GM21737 (cell line): ENCODE results near the gene PWP2.
"Not testable (repeated sequence)": the region's sequence is repeated elsewhere in the genome, so short reads cannot be mapped to it uniquely, and the experiment has no call there.

Source experiments
- ATAC-seq: cut with Tn5 transposase; IDR thresholded peaks from one replicate; pipeline ENCODE4 v1.9.1; 2021; ENCODE audit warnings: mild to moderate bottlenecking, moderate library complexity; ENCODE audit not compliant: unreplicated experiment

PWP2 gene

DNA sequence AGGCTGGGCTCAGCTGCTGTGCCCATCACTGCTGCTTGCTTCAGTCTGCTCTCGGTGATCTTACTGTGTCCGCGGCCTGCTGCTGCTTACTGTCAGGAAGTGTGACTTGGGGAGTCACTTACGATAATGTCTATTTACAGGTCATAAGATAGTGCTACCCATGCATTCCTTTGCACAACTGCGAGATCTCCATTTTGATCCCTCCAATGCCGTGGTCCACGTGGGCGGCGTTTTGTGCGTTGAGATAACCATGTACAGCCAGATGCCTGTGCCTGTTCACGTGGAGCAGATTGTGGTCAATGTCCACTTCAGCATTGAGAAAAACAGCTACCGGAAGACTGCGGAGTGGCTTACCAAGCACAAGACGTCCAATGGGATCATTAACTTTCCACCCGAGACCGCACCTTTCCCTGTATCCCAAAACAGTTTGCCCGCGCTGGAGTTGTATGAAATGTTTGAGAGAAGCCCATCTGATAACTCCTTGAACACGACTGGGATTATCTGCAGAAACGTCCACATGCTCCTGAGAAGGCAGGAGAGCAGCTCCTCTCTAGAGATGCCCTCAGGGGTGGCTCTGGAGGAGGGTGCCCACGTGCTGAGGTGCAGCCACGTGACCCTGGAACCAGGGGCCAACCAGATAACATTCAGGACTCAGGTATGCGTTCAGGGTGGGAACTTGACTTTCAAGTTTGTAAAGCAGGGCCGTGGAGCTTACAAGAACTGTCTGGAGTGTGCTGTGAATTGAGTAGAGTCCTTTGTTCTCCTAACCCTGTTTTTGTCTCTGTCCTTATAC lies 24.4 kb upstream of the PWP2 start:
- no peak for ATAC-seq

DNA sequence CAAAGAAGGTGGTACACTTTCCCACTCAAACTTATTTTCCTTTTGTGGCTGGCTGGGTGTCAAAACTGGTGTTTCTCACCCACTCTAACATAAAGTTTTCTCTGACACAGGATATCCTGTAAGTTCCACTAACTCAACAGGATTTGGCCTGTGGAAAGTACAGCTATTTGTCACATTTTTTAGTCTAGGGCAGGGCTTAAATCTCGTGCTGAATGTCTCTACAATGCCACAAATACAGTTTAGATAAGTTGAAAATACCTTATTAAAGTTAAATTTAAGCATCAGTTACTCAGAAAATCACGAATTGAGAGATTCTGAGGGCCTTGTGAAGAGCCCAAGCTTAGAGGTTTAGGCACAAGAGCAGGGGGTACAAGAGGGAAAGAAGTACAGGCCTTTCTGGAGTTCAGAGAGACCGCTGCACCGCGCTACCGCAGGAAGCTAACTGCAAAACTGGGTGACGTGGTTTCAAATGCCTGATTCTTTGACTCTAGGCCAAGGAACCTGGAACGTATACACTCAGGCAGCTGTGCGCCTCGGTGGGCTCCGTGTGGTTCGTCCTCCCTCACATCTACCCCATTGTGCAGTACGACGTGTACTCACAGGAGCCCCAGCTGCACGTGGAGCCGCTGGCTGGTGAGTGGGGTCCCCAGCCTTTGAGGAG lies 23.4 kb upstream of the PWP2 start:
- no peak for ATAC-seq

DNA sequence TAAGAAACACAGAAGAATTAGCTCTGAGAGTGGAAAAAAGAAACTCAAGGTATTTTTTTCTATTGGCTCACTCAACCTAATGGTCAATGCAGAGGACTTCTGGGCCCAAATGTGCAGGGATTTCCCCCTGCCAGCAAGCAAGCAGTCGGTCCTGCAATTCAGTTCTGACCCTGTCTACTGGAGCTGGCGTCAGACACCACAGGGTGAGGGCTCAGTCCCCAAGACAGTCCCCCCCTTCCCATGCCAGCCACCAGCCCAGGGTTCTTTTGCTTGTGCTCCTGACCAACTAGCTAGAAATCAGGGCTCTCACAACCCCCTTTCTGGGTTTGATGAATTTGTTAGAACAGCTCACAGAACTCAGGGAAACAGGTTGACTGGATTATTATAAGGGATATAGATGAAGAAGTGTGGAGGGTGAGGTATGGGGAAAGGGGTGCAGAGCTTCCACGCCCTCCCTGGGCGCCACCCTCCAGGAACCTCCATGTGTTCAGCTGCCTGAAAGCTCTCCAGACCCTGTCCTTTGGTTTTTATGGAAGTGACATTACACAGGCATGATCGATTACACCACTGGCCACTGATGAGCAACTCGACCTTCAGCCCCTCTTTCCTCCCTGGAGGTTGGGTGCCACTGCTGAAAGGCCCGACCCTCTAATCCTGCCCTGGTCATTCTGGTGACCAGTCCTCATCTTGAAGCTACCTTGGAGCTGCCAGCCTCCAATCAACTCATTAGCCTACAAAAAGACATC lies 22.5 kb upstream of the PWP2 start:
- ATAC-seq = no peak

GRCh38 chr21:44085491-44086321 lies 21.5 kb upstream of the PWP2 start:
- ATAC-seq = no peak

DNA sequence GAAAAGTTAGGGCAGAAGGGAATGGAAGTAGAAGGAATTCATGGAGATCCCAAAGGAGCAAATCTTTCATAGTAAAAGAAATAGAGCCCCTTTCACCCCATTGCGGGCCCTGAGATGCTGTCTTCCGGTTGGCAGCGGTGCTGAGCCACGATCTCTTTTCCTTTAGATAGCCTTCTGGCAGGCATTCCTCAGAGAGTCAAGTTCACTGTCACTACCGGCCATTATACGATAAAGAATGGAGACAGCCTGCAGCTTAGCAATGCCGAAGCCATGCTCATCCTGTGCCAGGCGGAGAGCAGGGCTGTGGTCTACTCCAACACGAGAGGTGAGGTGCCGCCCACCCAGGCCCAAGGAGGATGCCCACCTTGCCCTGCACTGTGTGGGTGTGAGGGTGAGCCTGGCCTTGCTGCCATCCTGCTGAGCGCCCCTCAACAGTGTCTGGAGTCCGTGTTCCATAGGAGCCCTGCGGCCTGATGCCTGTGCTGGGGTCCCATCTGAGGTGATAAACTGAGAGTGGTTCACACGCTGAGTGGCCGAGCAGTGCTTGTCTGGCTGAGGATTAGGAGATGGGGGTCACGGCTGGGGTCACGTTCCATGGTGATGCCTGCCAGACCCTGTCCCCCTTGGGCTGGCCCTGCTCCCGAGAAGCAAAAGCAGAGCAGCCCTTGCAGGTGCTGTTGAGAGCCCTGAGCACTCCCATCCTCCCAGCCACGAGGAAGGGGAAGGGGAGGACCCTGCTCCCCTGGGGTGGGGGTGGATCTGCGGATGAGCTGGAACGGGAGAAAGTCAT lies 20.4 kb upstream of the PWP2 start:
- ATAC-seq = no peak

GRCh38 chr21:44087426-44088400 lies 19.5 kb upstream of the PWP2 start:
- no peak for ATAC-seq

- no peak for ATAC-seq
Measured at GRCh38 chr21:44088401-44088780, 18.8 kb upstream of the PWP2 start.

GRCh38 chr21:44089001-44089911 lies 17.9 kb upstream of the PWP2 start:
- peak; percentile 65 for ATAC-seq

DNA sequence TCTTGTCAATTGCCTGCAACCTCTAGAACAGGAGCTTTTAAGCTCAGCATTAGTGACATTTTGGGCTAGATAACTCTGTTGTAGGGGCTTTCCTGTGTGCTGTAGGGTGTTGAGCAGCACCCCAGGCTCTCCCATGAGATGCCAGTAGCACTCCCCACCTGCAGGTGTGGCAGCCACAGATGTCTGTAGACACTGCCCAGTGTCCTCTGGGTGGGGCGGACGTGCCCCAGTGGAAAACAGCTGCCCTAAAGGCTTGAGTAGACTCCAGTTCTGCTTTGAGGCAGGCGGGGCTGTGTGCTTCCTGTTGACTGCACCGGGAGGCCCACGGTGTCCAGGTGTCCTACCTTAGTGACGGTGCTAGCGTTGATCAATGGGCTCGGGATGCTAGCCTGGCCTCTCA lies 16.9 kb upstream of the PWP2 start:
- ATAC-seq = no peak

GRCh38 chr21:44092211-44092610 lies 15.0 kb upstream of the PWP2 start:
- ATAC-seq = no peak

- no peak for ATAC-seq
Measured at GRCh38 chr21:44093761-44094160, 13.4 kb upstream of the PWP2 start.

DNA sequence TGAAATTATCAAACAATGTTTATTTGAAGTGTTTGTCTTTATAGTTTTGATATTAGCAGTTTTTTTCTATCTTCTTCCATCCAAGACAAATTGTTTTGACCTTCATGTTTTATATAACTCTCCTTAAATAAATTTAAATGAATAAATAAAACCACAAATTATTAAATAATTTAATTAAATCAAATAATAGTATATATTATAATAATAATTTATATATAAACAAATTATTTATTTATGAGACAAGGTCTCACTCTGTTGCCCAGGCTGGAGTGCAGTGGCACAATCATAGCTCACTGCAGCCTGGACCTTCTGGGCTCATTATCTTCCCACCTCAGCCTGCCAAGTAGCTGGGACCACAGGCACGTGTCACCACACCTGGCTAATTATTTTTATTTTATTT lies 12.4 kb upstream of the PWP2 start:
- no peak for ATAC-seq

- not testable (repeated sequence) for ATAC-seq
Measured at GRCh38 chr21:44098507-44098906, 8.7 kb upstream of the PWP2 start.

DNA sequence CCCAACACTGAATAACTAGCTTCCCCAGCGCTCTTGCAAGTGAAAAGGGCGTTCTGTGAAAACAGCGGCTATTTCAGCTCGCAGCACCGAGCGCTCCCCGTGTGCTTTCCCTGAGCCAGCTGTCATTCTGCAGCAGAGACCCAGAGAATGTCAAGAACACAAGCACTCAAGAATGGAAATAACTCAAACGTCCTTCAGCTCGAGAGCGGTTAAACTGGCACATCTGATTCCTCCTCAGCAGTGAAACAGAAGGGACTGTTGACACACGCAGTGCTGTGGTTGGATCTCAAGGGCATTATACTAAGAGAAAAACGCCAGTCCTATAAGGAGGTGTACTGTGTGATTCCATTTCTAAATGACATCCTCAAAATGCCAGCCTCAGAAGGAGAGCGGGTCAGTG lies 8.2 kb upstream of the PWP2 start:
- not testable (repeated sequence) for ATAC-seq

DNA sequence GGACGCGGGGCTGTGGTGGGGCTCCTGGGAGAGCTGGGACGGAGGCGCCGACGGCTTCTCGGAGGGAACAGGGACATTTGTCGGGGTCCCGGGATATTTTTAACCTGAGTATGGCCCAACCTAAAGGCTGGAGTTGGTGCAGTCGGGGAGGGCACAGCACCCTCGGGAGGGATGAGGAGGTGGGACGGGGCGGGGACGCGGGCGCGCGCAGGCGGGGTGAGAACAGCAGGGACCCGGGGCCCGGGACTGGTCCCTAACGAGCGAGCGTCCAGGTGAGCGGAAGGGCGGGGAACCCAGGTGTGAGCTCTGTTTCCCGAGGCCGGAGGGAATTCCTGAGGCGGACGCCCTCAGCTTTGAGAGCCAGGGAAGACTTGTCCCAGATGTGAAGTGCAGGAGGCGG lies 390 bp downstream of the PWP2 start:
- ATAC-seq = not testable (repeated sequence)

DNA sequence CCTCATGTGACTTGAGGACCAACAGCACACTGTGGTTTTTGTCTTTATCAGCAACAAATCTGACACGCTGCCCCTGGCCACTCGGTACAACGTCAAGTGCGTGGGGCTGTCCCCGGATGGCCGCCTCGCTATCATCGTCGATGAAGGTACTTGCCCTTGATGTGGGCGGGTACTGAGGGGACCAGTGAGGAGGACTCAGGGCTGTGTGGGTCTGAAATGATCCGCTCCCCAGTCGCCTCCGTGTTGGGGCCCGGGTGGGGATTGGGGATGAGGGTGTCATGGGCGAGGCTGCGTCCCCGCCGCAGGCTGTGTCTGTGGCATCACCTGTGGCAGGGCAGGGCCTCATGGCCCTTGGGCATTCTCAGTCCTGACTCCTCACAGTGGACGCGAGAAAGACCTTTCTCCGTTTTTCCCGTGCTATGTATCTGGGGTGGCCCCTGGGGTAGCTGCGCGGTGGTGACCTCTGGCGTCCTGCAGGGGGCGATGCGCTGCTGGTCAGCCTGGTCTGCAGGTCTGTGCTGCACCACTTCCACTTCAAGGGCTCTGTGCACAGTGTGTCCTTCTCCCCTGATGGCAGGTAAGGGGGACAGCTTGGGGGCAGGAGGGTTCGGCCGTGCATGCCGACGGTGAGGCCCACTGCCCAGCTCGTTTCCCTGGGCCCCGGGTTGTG lies 6.6 kb downstream of the PWP2 start:
- ATAC-seq = not testable (repeated sequence)

- ATAC-seq = not testable (repeated sequence)
Measured at GRCh38 chr21:44122131-44122530, 14.9 kb downstream of the PWP2 start.
